PC-9 (cell line): Measurements from ENCODE around the gene NKX2-8. TPM values are rescaled to one million over a fixed set of nuclear protein-coding genes. Genes with fewer than 3 reads are reported as not detected.

Experiments
- BruUV-seq: library from RNA; stranded (reverse); fragments of 400-500 nt; replicated peaks from 2 replicates; lab custom pipeline; 2021; lab: Mats Ljungman, UMichigan
- CTCF ChIA-PET: fragments of 300-600 bp; sonication (Branson Sonifier 250); formaldehyde crosslinking; loops from one replicate; lab custom pipeline; 2022; ENCODE audit warnings: antibody characterized with exemption; lab: Charles Lee
- POLR2A ChIA-PET: fragments of 300-600 bp; sonication (Branson Sonifier 250); formaldehyde crosslinking; loops from one replicate; lab custom pipeline; 2022; ENCODE audit warnings: antibody characterized with exemption; ENCODE audit not compliant: unreplicated experiment; lab: Charles Lee
- DNase-seq, 2 experiments: peaks; one replicate each; pipeline versions ENCODE4 v3.0.0 to v3.0.0-alpha.2; 2015 to 2022; ENCODE audit warnings: mixed read lengths in 1 of 2
- H2AFZ ChIP-seq: fragments of 200-600 bp; sonication (generic); 2 replicates; pipeline ENCODE4 v1.8.1; 2017; ENCODE audit warnings: antibody characterized with exemption
- H3F3A ChIP-seq: fragments of 200-600 bp; sonication (generic); 2 replicates; pipeline ENCODE4 v1.8.1; 2017; ENCODE audit warnings: antibody characterized with exemption, mild to moderate bottlenecking, low read depth; ENCODE audit not compliant: insufficient read depth
- H3K27ac ChIP-seq: fragments of 200-600 bp; sonication (generic); 2 replicates; pipeline ENCODE4 v1.6.1; 2016; ENCODE audit warnings: mixed run types
- H3K27me3 ChIP-seq: fragments of 200-600 bp; sonication (generic); 2 replicates; pipeline ENCODE4 v1.6.1; 2016; ENCODE audit warnings: low read depth, mixed run types; ENCODE audit not compliant: insufficient read depth
- H3K36me3 ChIP-seq: fragments of 200-600 bp; sonication (generic); 2 replicates; pipeline ENCODE4 v1.6.1; 2016; ENCODE audit warnings: low read depth, mixed run types
- H3K4me1 ChIP-seq: fragments of 200-600 bp; sonication (generic); replicated peaks from 2 replicates; pipeline ENCODE4 v1.6.1; 2016; ENCODE audit warnings: mixed run types; ENCODE audit not compliant: insufficient read depth
- H3K4me2 ChIP-seq: fragments of 200-600 bp; sonication (generic); 2 replicates; pipeline ENCODE4 v1.6.1; 2017; ENCODE audit warnings: mixed run types
- H3K4me3 ChIP-seq: fragments of 200-600 bp; sonication (generic); 2 replicates; pipeline ENCODE4 v1.6.1; 2016; ENCODE audit warnings: mixed run types
- H3K79me2 ChIP-seq: fragments of 200-600 bp; sonication (generic); 2 replicates; pipeline ENCODE4 v1.6.1; 2017; ENCODE audit warnings: low read depth, mixed run types
- H3K9me2 ChIP-seq: fragments of 200-600 bp; sonication (generic); 2 replicates; pipeline ENCODE4 v1.8.1; 2017; ENCODE audit warnings: mild to moderate bottlenecking; ENCODE audit not compliant: insufficient read depth
- H3K9me3 ChIP-seq: fragments of 200-600 bp; sonication (generic); 2 replicates; pipeline ENCODE4 v1.8.1; 2016; ENCODE audit warnings: low read depth; ENCODE audit not compliant: insufficient read depth
- H4K20me1 ChIP-seq: fragments of 200-600 bp; sonication (generic); 2 replicates; pipeline ENCODE4 v1.8.1; 2017; ENCODE audit not compliant: insufficient read depth
- CTCF ChIP-seq: fragments of 200-600 bp; sonication (generic); conservative IDR thresholded peaks from 2 replicates; pipeline ENCODE4 v1.6.1; 2017; ENCODE audit warnings: mixed run types, antibody characterized with exemption, mild to moderate bottlenecking, moderate library complexity
- EZH2 ChIP-seq: fragments of 200-600 bp; sonication (generic); IDR thresholded peaks from 2 replicates; pipeline ENCODE4 v1.8.0; 2017; ENCODE audit warnings: antibody characterized with exemption, low read depth
- intact Hi-C: fragments of 100-400 bp; cut with micrococcal nuclease; formaldehyde crosslinking; loops from one replicate; pipeline ENCODE4 v1.10.0; 2022; ENCODE audit not compliant: unreplicated experiment
- total RNA-seq: library from RNA; stranded (reverse); gene quantifications from 2 replicates; pipeline ENCODE4 v1.2.3, GENCODE V29; 2021

Gene NKX2-8
- total RNA-seq, 1 experiment from 2014 or later = 1.1 TPM

GRCh38 chr14:36556811-36557433, 25.5 kb downstream of the NKX2-8 start:
- no TSS peak for BruUV-seq
- Histone ChIP-seq H3K36me3 (no peaks in the 10 kb centered on the region), H3K27ac (no peak overlapping the region), H4K20me1 (no peaks in the 10 kb centered on the region), H3K4me3 (no peak overlapping the region), H2AFZ (no peak overlapping the region), H3K4me1 (no peaks in the 10 kb centered on the region), H3F3A (no peaks in the 10 kb centered on the region), H3K79me2 (no peaks in the 10 kb centered on the region), H3K27me3 (no peaks in the 10 kb centered on the region), H3K4me2 (no peak overlapping the region), H3K9me3 (no peaks in the 10 kb centered on the region), H3K9me2 (no peaks in the 10 kb centered on the region)
- CTCF ChIA-PET = interaction anchor here (1.0 kb wide), 1 partner anchor 91 kb away, joined by 5 read pairs; no protein-coding TSS in a partner anchor
- intact Hi-C loops = loop anchor here (2.0 kb wide), 1 partner anchor 48 kb away; no protein-coding TSS in a partner anchor
- peak in 1 of 2 experiments; percentile 9 for DNase-seq
- TF ChIP-seq EZH2 (no peak), CTCF (peak; percentile 68)
- POLR2A ChIA-PET = no interaction called here

GRCh38 chr14:36555998-36556743, 26.2 kb downstream of the NKX2-8 start:
- ChIA-PET CTCF (no interaction called here), POLR2A (no interaction called here)
- Histone ChIP-seq H2AFZ (no peak overlapping the region), H3K79me2 (no peaks in the 10 kb centered on the region), H3K4me1 (no peaks in the 10 kb centered on the region), H3K27me3 (no peaks in the 10 kb centered on the region), H4K20me1 (no peaks in the 10 kb centered on the region), H3K4me2 (no peak overlapping the region), H3K27ac (no peak overlapping the region), H3F3A (no peaks in the 10 kb centered on the region), H3K9me2 (no peaks in the 10 kb centered on the region), H3K36me3 (no peaks in the 10 kb centered on the region), H3K9me3 (no peaks in the 10 kb centered on the region), H3K4me3 (no peak overlapping the region)
- intact Hi-C loops = loop anchor here (2.0 kb wide), 1 partner anchor 49 kb away; no protein-coding TSS in a partner anchor
- TF ChIP-seq CTCF (no peak), EZH2 (no peak)
- DNase-seq = no peak
- no TSS peak for BruUV-seq

GRCh38 chr14:36553656-36554260, 28.7 kb downstream of the NKX2-8 start:
- intact Hi-C loops = loop anchor here (1.0 to 5.0 kb wide), 2 partner anchors 389 to 596 kb away; no protein-coding TSS in a partner anchor
- no peak overlapping the region for H2AFZ ChIP-seq
- peak; percentile 18 to 36 for DNase-seq
- H4K20me1 ChIP-seq = no peaks in the 10 kb centered on the region
- CTCF ChIA-PET = interaction anchor here (0.5 to 1.8 kb wide), 12 partner anchors 22 to 596 kb away, joined by 3 to 14 read pairs (median 6); no protein-coding TSS in a partner anchor
- H3K4me1 ChIP-seq = no peaks in the 10 kb centered on the region
- no peaks in the 10 kb centered on the region for H3K79me2 ChIP-seq
- TF ChIP-seq EZH2 = no peak
- TF ChIP-seq CTCF = peak; percentile 65
- POLR2A ChIA-PET = interaction anchor here (0.7 kb wide), 2 partner anchors 82 to 544 kb away, joined by 3 read pairs; no protein-coding TSS in a partner anchor
- H3F3A ChIP-seq = no peaks in the 10 kb centered on the region
- no TSS peak for BruUV-seq
- H3K4me3 ChIP-seq = no peak overlapping the region
- no peak overlapping the region for H3K27ac ChIP-seq
- no peaks in the 10 kb centered on the region for H3K9me2 ChIP-seq
- no peaks in the 10 kb centered on the region for H3K9me3 ChIP-seq
- no peaks in the 10 kb centered on the region for H3K27me3 ChIP-seq
- H3K4me2 ChIP-seq = no peak overlapping the region
- no peaks in the 10 kb centered on the region for H3K36me3 ChIP-seq
